NOMO-1 treated with DMSO at 0.1 percent for 48 hours (cell line): Measurements from ENCODE around the gene GRIP1.

ENCODE experiments used
- DNase-seq: peaks from one replicate; lab custom pipeline; 2025; ENCODE audit not compliant: unreplicated experiment; lab: John Stamatoyannopoulos, UW

GRIP1 gene

GRCh38 chr12:66653796-66654195 is 25.1 kb downstream of the GRIP1 start:
- no peak for DNase-seq

- no peak for DNase-seq
Observed at GRCh38 chr12:66648033-66648735, 30.7 kb downstream of the GRIP1 start.

GRCh38 chr12:66647034-66647691 is 31.7 kb downstream of the GRIP1 start:
- DNase-seq = no peak

- DNase-seq = no peak
Observed at GRCh38 chr12:66644151-66644550, 34.7 kb downstream of the GRIP1 start.

- no peak for DNase-seq
Observed at GRCh38 chr12:66640691-66641460, 38.0 kb downstream of the GRIP1 start.

GRCh38 chr12:66638666-66639065 is 40.2 kb downstream of the GRIP1 start:
- no peak for DNase-seq

- no peak for DNase-seq
Observed at GRCh38 chr12:66637699-66638301, 41.1 kb downstream of the GRIP1 start.

- no peak for DNase-seq
Observed at GRCh38 chr12:66636771-66637170, 42.1 kb downstream of the GRIP1 start.

GRCh38 chr12:66633676-66634075 is 45.2 kb downstream of the GRIP1 start:
- no peak for DNase-seq

- DNase-seq = no peak
Observed at GRCh38 chr12:66629138-66629870, 49.6 kb downstream of the GRIP1 start.

GRCh38 chr12:66627988-66628317 is 50.9 kb downstream of the GRIP1 start:
- no peak for DNase-seq

- no peak for DNase-seq
Observed at GRCh38 chr12:66627270-66627987, 51.4 kb downstream of the GRIP1 start.

- DNase-seq = peak; percentile 33
Observed at GRCh38 chr12:66624806-66625205, 54.1 kb downstream of the GRIP1 start.

GRCh38 chr12:66623455-66623854 is 55.4 kb downstream of the GRIP1 start:
- DNase-seq = peak; percentile 52

GRCh38 chr12:66620688-66621087 is 58.2 kb downstream of the GRIP1 start:
- DNase-seq = peak; percentile 59

GRCh38 chr12:66620026-66620425 is 58.9 kb downstream of the GRIP1 start:
- no peak for DNase-seq

GRCh38 chr12:66617991-66618390 is 60.9 kb downstream of the GRIP1 start:
- no peak for DNase-seq

GRCh38 chr12:66612090-66612775 is 66.6 kb downstream of the GRIP1 start:
- no peak for DNase-seq

GRCh38 chr12:66607147-66607546 is 71.7 kb downstream of the GRIP1 start:
- no peak for DNase-seq

- no peak for DNase-seq
Observed at GRCh38 chr12:66605293-66605692, 73.6 kb downstream of the GRIP1 start.
